ENCODE measurements around the gene RHOU.

DNA sequence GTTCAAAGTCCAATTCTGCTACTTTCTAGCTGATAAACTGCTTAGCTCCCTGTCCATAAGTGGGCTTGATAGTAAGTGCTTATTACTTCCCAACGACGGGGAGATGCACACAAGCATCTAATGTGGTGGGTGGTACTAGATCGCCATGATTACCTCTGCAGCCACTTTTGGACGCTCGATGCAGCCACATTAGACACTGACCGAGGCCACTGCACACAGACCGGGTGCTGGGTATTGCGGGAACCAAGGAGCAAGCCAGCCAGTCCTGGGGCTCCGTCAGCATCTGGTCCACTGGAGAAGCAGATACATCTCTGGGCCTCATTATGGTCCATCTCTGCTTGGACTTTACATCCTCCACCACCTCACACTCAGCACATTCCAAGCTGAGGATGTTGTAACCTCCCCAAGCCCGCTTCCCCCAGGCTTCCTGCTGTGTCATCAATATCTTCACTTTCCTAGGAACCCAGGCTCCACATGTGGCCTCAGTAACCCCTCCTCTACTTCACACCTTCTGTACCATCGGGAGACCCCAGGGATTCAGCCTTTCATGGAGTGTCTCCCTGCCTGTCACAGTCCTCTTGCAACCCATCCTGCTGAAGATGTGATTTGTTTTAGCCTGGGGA, 48.2 kb downstream of the RHOU start:
- TF ChIP-seq CTCF (IDR thresholded peaks at IDR 0.05) (no peak), ZFX (IDR thresholded peaks at IDR 0.05; ENCODE audit: borderline replicate concordance) (no peak)

Data from 22Rv1 (cell line).